ENCODE measurements around the gene SPSB1. TPM values are rescaled to one million over a fixed set of nuclear protein-coding genes. Genes with fewer than 3 reads are reported as not detected.

SPSB1 gene
- total and polyA plus RNA-seq, 10 of the 15 experiments (the other 5 are each of a cell fraction or from before 2014, with no cell fraction given), result 0.02 to 2.0 (median 0.90) TPM; not detected in 1

DNA sequence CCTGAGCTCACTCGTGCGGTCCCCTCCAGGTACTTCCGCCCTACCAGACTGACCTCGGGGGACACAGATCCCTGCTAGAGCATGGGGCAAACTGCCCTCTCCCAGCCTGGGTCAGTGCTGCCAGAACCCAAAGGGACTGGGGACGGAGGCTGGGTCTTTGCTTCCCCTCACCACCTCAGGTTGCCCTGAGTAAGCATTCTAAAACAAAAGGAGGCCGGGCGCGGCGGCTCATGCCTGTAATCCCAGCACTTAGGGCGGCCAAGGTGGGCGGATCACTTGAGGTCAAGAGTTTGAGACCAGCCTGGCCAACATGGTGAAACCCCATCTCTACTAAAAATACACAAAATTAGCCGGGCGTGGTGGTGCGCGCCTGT is 108.4 kb downstream of the SPSB1 start:
- Histone ChIP-seq H3K79me2 (ENCODE audit: control insufficient read depth, insufficient read depth, low read length) (no peaks in the 10 kb centered on the region), H3K9me3 (replicated peaks; ENCODE audit: control insufficient read depth, insufficient read depth, low read length) (no peaks in the 10 kb centered on the region; the same call in 2 of the 3 replicates), H3K4me1 (ENCODE audit: control insufficient read depth, insufficient read depth, low read length) (peaks cover 2% of the 10 kb centered on the region; the same call in 1 of the 2 replicates), H3K4me2 (ENCODE audit: control insufficient read depth, insufficient read depth) (no peak overlapping the region), H3K4me3 (no peak overlapping the region), H3K27ac (ENCODE audit: control insufficient read depth, insufficient read depth) (no peak overlapping the region), H4K20me1 (ENCODE audit: control insufficient read depth, insufficient read depth) (no peaks in the 10 kb centered on the region), H3K36me3 (ENCODE audit: control insufficient read depth in 2 of 2, insufficient read depth in 2 of 2, low read length in 1 of 2) (no peaks in the 10 kb centered on the region), H3K9ac (ENCODE audit: control insufficient read depth, insufficient read depth, low read length) (no peak overlapping the region), H3K27me3 (replicated peaks in 1 of 2; ENCODE audit: control insufficient read depth in 2 of 2, insufficient read depth in 2 of 2, low read length in 1 of 2) (no peaks in the 10 kb centered on the region; a peak in 2 of 4 replicates), H2AFZ (ENCODE audit: control insufficient read depth, low read depth, low read length) (no peak overlapping the region)
- DNase-seq (ENCODE audit: low read depth, low spot score) (no peak), ATAC-seq (no peak), FAIRE-seq (no peak)
- no TSS peak for BruUV-seq (replicated peaks)
- TF ChIP-seq ZZZ3 (IDR thresholded peaks at IDR 0.05; ENCODE audit: control insufficient read depth, insufficient read length, low read depth) (no peak), TAF1 (IDR thresholded peaks at IDR 0.05; ENCODE audit: borderline replicate concordance, low read depth, low read length) (no peak), NR2C1 (IDR thresholded peaks at IDR 0.05) (no peak)
- TF ChIP-seq, protein P1, sequence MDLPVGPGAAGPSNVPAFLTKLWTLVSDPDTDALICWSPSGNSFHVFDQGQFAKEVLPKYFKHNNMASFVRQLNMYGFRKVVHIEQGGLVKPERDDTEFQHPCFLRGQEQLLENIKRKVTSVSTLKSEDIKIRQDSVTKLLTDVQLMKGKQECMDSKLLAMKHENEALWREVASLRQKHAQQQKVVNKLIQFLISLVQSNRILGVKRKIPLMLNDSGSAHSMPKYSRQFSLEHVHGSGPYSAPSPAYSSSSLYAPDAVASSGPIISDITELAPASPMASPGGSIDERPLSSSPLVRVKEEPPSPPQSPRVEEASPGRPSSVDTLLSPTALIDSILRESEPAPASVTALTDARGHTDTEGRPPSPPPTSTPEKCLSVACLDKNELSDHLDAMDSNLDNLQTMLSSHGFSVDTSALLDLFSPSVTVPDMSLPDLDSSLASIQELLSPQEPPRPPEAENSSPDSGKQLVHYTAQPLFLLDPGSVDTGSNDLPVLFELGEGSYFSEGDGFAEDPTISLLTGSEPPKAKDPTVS (IDR thresholded peaks at IDR 0.05; ENCODE audit: low read depth, low read length), result no peak
- RAD21 ChIA-PET (ENCODE audit: unreplicated experiment), result interaction anchor here (1.4 kb wide), 1 partner anchor 12 kb away, joined by 4 read pairs; no protein-coding TSS in a partner anchor
- CTCF ChIA-PET, result no interaction called here
- SMC1A ChIA-PET (ENCODE audit: uncharacterized antibody, unreplicated experiment), result no interaction called here
- POLR2A ChIA-PET, result no interaction called here
- in situ Hi-C loops (cut with MboI) (no loop called here), intact Hi-C loops (cut with micrococcal nuclease; ENCODE audit: unreplicated experiment) (no loop called here)
- 68% methylated on average over 15 of the region's 15 CpGs for whole genome bisulfite sequencing (ENCODE audit: insufficient coverage, insufficient replicate concordance, low lambda C conversion rate, missing lambda C conversion rate)

DNA sequence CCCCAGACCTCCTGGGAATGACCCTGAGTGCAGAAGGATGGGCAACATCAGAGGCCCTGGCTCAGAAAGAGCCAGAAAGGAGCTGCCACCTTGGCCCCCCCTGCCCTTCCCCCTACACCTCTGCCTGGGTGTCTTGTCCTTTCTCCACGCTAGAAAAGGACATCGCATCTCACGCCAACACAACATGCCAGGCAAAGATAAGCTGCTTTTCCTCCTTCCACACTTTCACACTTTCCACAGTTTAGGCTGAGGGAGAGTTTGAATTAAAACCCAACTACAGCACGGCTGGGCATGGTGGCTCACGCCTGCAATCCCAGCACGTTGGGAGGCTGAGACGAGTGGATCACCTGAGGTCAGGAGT is 109.5 kb downstream of the SPSB1 start:
- Histone ChIP-seq H3K9me3 (replicated peaks; ENCODE audit: control insufficient read depth, insufficient read depth, low read length) (no peaks in the 10 kb centered on the region; the same call in 2 of the 3 replicates), H4K20me1 (ENCODE audit: control insufficient read depth, insufficient read depth) (no peaks in the 10 kb centered on the region), H3K36me3 (ENCODE audit: control insufficient read depth in 2 of 2, insufficient read depth in 2 of 2, low read length in 1 of 2) (no peaks in the 10 kb centered on the region), H3K27ac (ENCODE audit: control insufficient read depth, insufficient read depth) (no peak overlapping the region), H3K79me2 (ENCODE audit: control insufficient read depth, insufficient read depth, low read length) (no peaks in the 10 kb centered on the region), H3K4me3 (no peak overlapping the region), H3K4me1 (ENCODE audit: control insufficient read depth, insufficient read depth, low read length) (peaks cover 5% of the 10 kb centered on the region; the same call in 1 of the 2 replicates), H3K27me3 (replicated peaks in 1 of 2; ENCODE audit: control insufficient read depth in 2 of 2, insufficient read depth in 2 of 2, low read length in 1 of 2) (no peaks in the 10 kb centered on the region; a peak in 1 of 4 replicates), H3K4me2 (ENCODE audit: control insufficient read depth, insufficient read depth) (no peak overlapping the region), H3K9ac (ENCODE audit: control insufficient read depth, insufficient read depth, low read length) (no peak overlapping the region), H2AFZ (ENCODE audit: control insufficient read depth, low read depth, low read length) (no peak overlapping the region)
- FAIRE-seq (no peak), DNase-seq (ENCODE audit: low read depth, low spot score) (no peak), ATAC-seq (no peak)
- no TSS peak for BruUV-seq (replicated peaks)
- RAD21 ChIA-PET (ENCODE audit: unreplicated experiment), result no interaction called here
- CTCF ChIA-PET, result interaction anchor here (0.9 kb wide), 1 partner anchor 113 kb away, joined by 3 read pairs; no protein-coding TSS in a partner anchor
- WGBS (ENCODE audit: insufficient coverage, insufficient replicate concordance, low lambda C conversion rate, missing lambda C conversion rate), result 53% methylated on average over 7 of the region's 7 CpGs
- in situ Hi-C loops (cut with MboI) (no loop called here), intact Hi-C loops (cut with micrococcal nuclease; ENCODE audit: unreplicated experiment) (no loop called here)
- SMC1A ChIA-PET (ENCODE audit: uncharacterized antibody, unreplicated experiment), result no interaction called here
- POLR2A ChIA-PET, result no interaction called here
- TF ChIP-seq FOS (IDR thresholded peaks at IDR 0.05; ENCODE audit: borderline replicate concordance, extremely low read depth, insufficient read length) (no peak), CHD4 (IDR thresholded peaks at IDR 0.05) (no peak), ZNF274 (IDR thresholded peaks at IDR 0.05; ENCODE audit: insufficient read depth, insufficient read length) (no peak)
- TF ChIP-seq, protein P2, sequence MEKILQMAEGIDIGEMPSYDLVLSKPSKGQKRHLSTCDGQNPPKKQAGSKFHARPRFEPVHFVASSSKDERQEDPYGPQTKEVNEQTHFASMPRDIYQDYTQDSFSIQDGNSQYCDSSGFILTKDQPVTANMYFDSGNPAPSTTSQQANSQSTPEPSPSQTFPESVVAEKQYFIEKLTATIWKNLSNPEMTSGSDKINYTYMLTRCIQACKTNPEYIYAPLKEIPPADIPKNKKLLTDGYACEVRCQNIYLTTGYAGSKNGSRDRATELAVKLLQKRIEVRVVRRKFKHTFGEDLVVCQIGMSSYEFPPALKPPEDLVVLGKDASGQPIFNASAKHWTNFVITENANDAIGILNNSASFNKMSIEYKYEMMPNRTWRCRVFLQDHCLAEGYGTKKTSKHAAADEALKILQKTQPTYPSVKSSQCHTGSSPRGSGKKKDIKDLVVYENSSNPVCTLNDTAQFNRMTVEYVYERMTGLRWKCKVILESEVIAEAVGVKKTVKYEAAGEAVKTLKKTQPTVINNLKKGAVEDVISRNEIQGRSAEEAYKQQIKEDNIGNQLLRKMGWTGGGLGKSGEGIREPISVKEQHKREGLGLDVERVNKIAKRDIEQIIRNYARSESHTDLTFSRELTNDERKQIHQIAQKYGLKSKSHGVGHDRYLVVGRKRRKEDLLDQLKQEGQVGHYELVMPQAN (conservative IDR thresholded peaks at IDR 0.05), result no peak
- TF ChIP-seq, protein P3, sequence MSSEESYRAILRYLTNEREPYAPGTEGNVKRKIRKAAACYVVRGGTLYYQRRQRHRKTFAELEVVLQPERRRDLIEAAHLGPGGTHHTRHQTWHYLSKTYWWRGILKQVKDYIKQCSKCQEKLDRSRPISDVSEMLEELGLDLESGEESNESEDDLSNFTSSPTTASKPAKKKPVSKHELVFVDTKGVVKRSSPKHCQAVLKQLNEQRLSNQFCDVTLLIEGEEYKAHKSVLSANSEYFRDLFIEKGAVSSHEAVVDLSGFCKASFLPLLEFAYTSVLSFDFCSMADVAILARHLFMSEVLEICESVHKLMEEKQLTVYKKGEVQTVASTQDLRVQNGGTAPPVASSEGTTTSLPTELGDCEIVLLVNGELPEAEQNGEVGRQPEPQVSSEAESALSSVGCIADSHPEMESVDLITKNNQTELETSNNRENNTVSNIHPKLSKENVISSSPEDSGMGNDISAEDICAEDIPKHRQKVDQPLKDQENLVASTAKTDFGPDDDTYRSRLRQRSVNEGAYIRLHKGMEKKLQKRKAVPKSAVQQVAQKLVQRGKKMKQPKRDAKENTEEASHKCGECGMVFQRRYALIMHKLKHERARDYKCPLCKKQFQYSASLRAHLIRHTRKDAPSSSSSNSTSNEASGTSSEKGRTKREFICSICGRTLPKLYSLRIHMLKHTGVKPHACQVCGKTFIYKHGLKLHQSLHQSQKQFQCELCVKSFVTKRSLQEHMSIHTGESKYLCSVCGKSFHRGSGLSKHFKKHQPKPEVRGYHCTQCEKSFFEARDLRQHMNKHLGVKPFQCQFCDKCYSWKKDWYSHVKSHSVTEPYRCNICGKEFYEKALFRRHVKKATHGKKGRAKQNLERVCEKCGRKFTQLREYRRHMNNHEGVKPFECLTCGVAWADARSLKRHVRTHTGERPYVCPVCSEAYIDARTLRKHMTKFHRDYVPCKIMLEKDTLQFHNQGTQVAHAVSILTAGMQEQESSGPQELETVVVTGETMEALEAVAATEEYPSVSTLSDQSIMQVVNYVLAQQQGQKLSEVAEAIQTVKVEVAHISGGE (CRISPR knock-in tag; IDR thresholded peaks at IDR 0.05), result no peak

Measured in GM12878 (cell line).